GM10266 (cell line): Measurements from ENCODE around the gene FMN2.

Experiments used
- DNase-seq: peaks from one replicate; pipeline ENCODE4 v3.0.0; 2012; ENCODE audit errors: extremely low spot score
- TF ChIP-seq, protein P1 (sequence below): IDR thresholded peaks from 2 replicates; pipeline ENCODE4 v1.5.1; 2012; ENCODE audit warnings: mild to moderate bottlenecking, low read depth; ENCODE audit not compliant: control insufficient read depth, insufficient read depth; ENCODE audit errors: missing control alignments

The FMN2 gene

DNA sequence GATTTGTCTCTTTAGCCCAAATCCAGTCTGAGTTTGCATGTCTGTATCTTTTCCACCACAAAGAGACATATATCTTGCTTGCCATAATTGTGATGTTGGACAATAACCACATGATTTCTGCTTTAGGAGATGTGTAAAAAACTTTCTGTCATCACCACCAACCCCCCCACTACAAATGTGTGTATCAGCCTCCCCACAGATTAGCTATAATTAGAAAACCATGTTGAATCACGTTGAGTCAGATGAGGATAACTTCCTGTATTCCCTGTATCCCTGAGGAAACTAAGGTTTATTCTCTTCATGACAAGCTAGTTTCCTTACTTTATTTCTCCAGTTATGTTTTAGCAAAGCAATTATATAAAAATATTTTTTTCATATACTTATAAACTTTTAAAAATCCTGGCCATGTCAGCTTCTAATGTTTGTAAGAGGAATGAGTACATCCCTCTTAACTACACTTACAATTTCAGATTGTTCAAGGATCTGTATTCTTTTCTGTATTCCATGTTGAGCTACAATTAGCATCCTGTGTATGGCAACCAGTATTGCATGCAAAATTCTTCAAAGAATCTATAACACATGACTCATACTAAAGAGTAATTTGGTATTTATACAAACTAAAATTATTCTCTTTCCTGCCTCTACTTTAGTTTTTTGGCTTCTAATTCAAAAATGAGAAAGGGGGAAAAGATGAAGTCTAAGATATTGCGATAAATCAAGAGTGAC, 143.0 kb downstream of the FMN2 start:
- DNase-seq = no peak
- TF ChIP-seq, protein P1, sequence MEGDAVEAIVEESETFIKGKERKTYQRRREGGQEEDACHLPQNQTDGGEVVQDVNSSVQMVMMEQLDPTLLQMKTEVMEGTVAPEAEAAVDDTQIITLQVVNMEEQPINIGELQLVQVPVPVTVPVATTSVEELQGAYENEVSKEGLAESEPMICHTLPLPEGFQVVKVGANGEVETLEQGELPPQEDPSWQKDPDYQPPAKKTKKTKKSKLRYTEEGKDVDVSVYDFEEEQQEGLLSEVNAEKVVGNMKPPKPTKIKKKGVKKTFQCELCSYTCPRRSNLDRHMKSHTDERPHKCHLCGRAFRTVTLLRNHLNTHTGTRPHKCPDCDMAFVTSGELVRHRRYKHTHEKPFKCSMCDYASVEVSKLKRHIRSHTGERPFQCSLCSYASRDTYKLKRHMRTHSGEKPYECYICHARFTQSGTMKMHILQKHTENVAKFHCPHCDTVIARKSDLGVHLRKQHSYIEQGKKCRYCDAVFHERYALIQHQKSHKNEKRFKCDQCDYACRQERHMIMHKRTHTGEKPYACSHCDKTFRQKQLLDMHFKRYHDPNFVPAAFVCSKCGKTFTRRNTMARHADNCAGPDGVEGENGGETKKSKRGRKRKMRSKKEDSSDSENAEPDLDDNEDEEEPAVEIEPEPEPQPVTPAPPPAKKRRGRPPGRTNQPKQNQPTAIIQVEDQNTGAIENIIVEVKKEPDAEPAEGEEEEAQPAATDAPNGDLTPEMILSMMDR = no peak

DNA sequence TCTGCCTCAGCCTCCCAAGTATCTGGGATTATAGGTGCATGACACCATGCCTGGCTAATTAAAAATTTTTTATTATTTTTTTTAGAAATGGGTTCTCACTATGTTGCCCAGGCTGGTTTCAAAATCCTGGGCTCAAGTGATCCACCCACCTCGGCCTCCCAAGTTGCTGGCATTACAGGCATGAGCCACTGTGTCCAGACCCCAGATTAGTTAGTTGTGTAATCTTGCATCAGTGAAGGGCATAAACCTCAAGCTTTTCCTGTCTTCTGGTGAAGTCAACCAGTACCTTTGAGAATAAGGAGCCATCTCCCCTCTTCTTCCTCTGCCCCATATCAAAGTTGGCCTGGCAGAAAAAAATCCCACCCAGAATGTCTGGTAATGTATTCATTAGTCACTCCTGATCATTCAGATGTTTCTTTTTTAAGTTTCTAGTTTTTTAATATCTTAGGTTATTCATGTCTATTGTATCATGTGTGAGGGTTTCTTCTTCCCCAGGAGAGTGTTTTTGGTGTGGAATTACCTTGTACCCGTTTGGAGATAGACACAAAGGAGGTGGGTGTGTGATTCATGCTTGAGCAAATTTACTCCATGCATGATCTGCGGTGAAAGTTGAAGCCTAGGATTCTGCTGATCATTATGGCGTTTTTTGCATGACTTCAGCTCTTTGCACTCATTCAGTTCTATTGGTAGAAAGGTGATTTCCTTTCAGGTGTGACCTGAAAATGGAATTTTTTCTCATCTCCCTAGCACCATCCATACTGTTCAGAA, 144.0 kb downstream of the FMN2 start:
- TF ChIP-seq, protein P1 = no peak
- no peak for DNase-seq

DNA sequence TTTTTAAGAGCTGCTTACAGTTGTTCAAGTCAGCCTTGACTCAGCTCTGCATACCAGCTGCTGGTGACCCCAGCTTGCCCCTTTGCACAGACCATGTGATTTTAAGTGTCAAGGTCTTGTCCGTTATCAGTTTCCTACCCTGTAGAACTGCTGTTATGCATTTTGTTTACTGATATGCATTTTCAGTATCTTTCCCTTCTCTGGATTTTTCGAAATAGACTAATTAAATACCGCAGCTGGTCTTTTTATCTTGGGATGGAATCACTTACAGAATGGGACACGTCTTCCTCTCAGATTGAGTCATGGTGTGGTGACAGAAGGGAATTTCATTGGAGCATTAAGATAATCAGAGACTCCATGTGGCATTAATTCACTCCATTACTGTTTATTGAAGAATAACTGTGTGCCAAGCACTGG, 145.6 kb downstream of the FMN2 start:
- no peak for DNase-seq
- TF ChIP-seq, protein P1 = no peak

DNA sequence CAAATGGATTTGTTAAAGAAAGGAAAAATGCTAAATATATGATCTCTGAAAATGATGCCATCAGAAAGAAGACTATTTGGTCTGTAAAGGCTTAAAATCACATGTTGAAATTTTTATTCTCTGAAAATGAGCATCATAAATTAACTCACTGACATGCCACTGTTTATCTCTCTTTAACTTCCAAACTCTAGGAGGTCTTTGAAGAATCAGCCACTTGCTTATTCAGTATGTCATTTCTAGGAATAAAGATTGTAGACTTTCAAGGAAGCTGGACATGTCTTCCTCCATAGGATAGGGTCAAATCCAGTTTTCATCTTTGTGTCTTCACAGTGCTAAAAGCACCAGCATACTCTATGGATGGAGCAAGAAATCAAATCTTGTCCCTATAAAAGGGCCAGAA, 147.6 kb downstream of the FMN2 start:
- TF ChIP-seq, protein P1 = no peak
- no peak for DNase-seq

DNA sequence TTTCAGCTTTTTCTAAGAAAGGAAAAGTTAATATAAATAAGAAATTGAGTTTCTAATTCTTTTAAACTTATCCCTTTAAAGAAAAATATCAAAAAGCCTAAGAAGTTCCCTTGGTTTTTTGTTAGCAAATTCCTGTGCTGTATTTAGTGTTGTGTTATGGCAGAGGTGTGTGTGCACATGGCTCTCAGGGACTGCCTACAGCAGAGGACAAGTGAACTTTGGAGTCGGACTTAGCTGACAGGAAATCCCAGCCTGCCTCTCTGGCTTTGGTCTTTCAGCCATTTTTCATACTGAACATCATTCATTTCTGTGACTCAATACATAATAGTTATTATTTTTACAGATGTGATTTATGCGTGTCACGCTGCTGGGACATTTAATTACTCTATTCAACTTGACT, 149.6 kb downstream of the FMN2 start:
- no peak for DNase-seq
- TF ChIP-seq, protein P1 = no peak

DNA sequence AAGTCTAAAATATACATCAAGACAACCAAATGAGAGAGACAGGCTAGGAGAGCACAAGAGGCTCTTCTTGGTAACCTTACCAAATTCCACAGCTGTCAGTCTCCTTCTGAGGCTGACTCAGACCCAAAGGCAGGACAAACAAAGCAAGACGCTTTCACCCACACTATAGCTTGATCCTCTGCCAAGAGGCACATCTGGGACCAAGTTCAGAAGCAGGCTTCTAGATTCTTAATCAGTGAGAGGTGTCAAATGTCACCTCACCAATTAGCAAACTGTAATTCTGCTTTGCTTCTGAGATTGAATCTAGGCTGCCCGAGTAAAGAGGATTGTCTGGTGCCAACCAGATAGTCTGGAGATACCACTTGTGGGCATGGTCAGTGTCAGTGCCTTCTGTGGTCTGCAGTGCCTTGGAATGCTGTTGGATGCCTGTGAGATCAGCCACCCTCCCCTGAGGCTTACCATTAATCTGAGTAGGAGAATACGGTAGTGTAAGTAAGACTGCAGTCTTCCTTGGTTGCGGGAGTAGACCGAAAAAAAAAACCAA, 151.0 kb downstream of the FMN2 start:
- TF ChIP-seq, protein P1 = no peak
- no peak for DNase-seq
